Measurements from ENCODE around the gene STK16. TPM values are rescaled to one million over a fixed set of nuclear protein-coding genes. Genes with fewer than 3 reads are reported as not detected.

STK16 gene
- total and polyA plus RNA-seq, 2 of the 13 experiments (the other 11 are each of a cell fraction or from before 2014, with no cell fraction given): 28.0 to 50.9 TPM

- TF ChIP-seq SRF (IDR thresholded peaks at IDR 0.05; ENCODE audit: low read depth, low read length) (peak; percentile 33; the same call in 1 of the 2 replicates), ZNF512 (CRISPR knock-in tag; IDR thresholded peaks at IDR 0.05) (peak; percentile 96), UBTF (CRISPR knock-in tag; IDR thresholded peaks at IDR 0.05) (peak; percentile 91), ZNF468 (CRISPR knock-in tag; IDR thresholded peaks at IDR 0.05) (no peak), FOXA3 (CRISPR knock-in tag; IDR thresholded peaks at IDR 0.05) (peak; percentile 74), HINFP (CRISPR knock-in tag; IDR thresholded peaks at IDR 0.05; ENCODE audit: low read depth) (peak; percentile 81), GATAD1 (CRISPR knock-in tag; IDR thresholded peaks at IDR 0.05) (peak; percentile 76), ZNF275 (CRISPR knock-in tag; IDR thresholded peaks at IDR 0.05; ENCODE audit: borderline replicate concordance) (peak; percentile 86; the same call in 1 of the 2 replicates), MLLT10 (CRISPR knock-in tag; IDR thresholded peaks at IDR 0.05) (no peak), RBFOX2 (IDR thresholded peaks at IDR 0.05; ENCODE audit: low read depth, low read length) (peak; percentile 84), SMAD1 (CRISPR knock-in tag; IDR thresholded peaks at IDR 0.05; ENCODE audit: borderline replicate concordance, low read depth) (no peak), ZNF761 (CRISPR knock-in tag; conservative IDR thresholded peaks at IDR 0.05) (peak; percentile 95), KMT2A (CRISPR knock-in tag; IDR thresholded peaks at IDR 0.05) (peak; percentile 74), TCF7L2 (IDR thresholded peaks at IDR 0.05; ENCODE audit: low read depth, low read length) (no peak), FLYWCH1 (CRISPR knock-in tag; IDR thresholded peaks at IDR 0.05) (peak; percentile 78; the same call in 1 of the 2 replicates), ZNF773 (CRISPR knock-in tag; IDR thresholded peaks at IDR 0.05; ENCODE audit: borderline replicate concordance) (peak; percentile 58; the same call in 1 of the 2 replicates), RELA (CRISPR knock-in tag; IDR thresholded peaks at IDR 0.05) (0 out of 2 replicates have a peak, but pooled peaks have one; percentile 71), MXI1 (IDR thresholded peaks at IDR 0.05; ENCODE audit: borderline replicate concordance, low read depth, low read length) (peak; percentile 87; the same call in 2 of the 3 replicates)
Observed at GRCh38 chr2:219294356-219295351, 49.4 kb downstream of the STK16 start (continued).
